ENCODE measurements around the gene GLYATL3. TPM values are rescaled to one million over a fixed set of nuclear protein-coding genes. Genes with fewer than 3 reads are reported as not detected.

The GLYATL3 gene
- total RNA-seq, 4 donors from 2014 or later = not detected

DNA sequence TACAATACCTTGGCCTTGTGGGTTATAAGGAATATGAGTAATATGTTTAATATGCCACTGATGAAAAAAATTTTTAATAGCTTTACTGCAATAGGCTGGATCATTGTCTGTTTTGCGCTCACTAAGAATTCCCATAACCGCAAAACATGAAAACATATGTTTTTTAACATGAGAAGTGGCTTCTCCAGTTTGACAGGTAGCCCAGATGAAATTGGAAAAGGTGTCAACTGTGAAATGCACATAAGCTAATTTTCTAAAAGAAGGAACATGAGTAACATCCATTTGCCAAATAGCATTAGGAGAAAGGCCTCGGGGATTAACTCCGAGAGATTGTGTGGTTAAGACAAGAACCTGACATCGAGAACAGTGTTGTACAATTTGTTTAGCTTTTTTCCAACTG is 4.9 kb downstream of the GLYATL3 start:
- no peak for ATAC-seq
- WGBS, 2 donors (ENCODE audit: low coverage in 1 of 2) = 82 to 89% methylated on average over 3 to 5 of the region's 5 CpGs

DNA sequence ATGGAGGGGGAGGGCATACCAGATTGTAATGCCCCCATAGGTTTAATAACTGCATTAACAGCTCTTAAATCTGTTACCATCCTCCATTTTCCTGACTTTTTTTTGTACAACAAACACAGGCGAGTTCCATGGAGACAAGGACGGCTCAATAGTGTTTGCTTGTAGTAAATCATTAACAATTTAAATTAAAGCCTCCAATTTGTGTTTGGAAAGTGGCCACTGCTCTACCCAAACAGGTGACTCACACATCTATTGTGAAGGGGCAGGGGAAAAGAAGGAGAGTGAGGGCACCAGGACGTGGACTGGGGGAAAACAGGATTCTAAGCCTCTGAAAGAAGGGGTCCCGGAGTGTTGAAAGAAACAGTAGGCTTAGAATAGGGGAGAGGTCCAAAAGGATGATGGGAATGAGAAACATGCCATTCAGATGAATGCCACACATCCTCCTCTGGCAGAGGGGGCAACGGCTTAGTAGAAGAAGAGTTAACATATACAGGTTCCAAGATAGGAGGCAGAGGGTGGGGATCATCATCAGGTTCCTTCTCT is 6.9 kb downstream of the GLYATL3 start:
- Histone ChIP-seq H3K27me3 (peaks cover 4% of the 10 kb centered on the region), H3K27ac (no peak overlapping the region), H3K4me3 (no peak overlapping the region), H3K4me1 (no peaks in the 10 kb centered on the region), H3K36me3 (no peaks in the 10 kb centered on the region), H3K9me3 (no peaks in the 10 kb centered on the region)
- 75 to 88% methylated on average over 5 of the region's 5 CpGs for WGBS, 2 donors (ENCODE audit: low coverage in 1 of 2)
- no peak for TF ChIP-seq EP300 (IDR thresholded peaks at IDR 0.05)
- TF ChIP-seq, protein P1, sequence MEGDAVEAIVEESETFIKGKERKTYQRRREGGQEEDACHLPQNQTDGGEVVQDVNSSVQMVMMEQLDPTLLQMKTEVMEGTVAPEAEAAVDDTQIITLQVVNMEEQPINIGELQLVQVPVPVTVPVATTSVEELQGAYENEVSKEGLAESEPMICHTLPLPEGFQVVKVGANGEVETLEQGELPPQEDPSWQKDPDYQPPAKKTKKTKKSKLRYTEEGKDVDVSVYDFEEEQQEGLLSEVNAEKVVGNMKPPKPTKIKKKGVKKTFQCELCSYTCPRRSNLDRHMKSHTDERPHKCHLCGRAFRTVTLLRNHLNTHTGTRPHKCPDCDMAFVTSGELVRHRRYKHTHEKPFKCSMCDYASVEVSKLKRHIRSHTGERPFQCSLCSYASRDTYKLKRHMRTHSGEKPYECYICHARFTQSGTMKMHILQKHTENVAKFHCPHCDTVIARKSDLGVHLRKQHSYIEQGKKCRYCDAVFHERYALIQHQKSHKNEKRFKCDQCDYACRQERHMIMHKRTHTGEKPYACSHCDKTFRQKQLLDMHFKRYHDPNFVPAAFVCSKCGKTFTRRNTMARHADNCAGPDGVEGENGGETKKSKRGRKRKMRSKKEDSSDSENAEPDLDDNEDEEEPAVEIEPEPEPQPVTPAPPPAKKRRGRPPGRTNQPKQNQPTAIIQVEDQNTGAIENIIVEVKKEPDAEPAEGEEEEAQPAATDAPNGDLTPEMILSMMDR (IDR thresholded peaks at IDR 0.05) = no peak
- no peak for ATAC-seq

More for the DNA sequence above, 4.9 kb downstream of the GLYATL3 start:
- Histone ChIP-seq H3K4me1 (no peaks in the 10 kb centered on the region), H3K27ac (no peak overlapping the region), H3K9me3 (no peaks in the 10 kb centered on the region), H3K4me3 (no peak overlapping the region), H3K36me3 (no peaks in the 10 kb centered on the region), H3K27me3 (peaks cover 4% of the 10 kb centered on the region)
- no peak for TF ChIP-seq POLR2AphosphoS5 (IDR thresholded peaks at IDR 0.05)
- TF ChIP-seq, protein P1 (IDR thresholded peaks at IDR 0.05) = no peak
- no peak for TF ChIP-seq POLR2A (IDR thresholded peaks at IDR 0.05)
- no peak for TF ChIP-seq EP300 (IDR thresholded peaks at IDR 0.05)

DNA sequence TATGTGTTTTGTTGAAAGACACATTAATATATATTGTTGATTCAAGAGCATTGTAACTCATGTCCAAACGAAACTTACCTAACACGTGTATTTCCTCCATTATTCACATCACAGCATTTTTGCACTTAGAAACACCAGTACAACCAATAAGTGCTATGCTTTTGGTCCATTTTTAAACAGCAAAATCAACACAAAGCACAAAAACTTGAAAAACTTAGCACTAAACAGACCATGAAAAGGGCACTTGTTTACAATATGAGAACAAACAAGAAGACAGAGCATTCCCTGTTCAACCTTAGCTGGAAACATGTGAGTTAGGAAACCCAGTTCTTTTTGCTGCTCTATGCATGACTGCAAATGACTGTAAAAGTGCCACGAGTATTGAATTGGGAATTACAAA is 9.6 kb downstream of the GLYATL3 start:
- 74 to 82% methylated on average over 3 of the region's 3 CpGs for WGBS, 2 donors (ENCODE audit: low coverage in 1 of 2)
- no peaks in the 10 kb centered on the region for H3K4me1 ChIP-seq
- no peak for ATAC-seq
- H3K9me3 ChIP-seq = no peaks in the 10 kb centered on the region
- H3K27me3 ChIP-seq = peaks cover 5% of the 10 kb centered on the region
- TF ChIP-seq POLR2A (IDR thresholded peaks at IDR 0.05) (no peak), EP300 (IDR thresholded peaks at IDR 0.05) (no peak), POLR2AphosphoS5 (IDR thresholded peaks at IDR 0.05) (no peak)
- TF ChIP-seq, protein P1 (IDR thresholded peaks at IDR 0.05) = no peak
- H3K27ac ChIP-seq = no peak overlapping the region
- no peak overlapping the region for H3K4me3 ChIP-seq
- H3K36me3 ChIP-seq = no peaks in the 10 kb centered on the region

DNA sequence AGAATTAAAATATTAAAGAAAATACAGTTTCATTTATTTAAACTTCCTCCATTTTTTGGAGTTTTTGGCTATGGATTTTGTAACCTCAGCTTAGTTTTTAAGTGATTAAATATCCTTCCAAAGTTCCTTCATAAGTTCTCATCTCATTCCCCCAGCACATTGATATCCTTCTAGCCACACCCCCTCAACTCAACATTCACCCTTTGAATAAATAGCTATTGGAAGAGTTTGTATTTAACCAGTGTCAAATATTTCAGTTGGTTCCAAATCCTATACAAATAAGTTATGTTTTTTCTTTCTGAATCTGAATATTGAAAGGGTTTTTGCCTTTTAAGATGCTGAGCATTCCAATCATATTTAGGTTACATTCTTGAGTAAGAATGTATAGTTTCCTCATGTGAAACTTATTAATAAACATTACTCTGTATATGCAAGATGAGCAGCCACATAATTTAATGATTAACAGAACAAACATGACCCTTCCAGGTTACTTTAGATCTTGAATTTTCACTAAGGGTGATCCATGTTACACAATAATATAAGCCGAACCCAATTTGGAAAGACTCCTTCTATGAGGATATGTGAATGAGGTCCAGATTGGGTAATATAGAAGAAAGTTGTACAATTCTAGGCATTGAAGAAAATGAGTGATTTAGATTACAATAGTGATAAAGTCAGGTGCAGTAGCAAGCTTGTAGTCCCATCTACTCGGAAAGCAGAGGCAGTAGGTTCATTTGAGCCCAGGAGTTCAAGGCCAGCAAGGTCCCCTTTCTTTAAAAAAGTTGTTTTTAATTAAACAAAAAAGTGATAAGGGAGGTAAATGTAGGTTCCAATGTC is 13.6 kb downstream of the GLYATL3 start:
- Histone ChIP-seq H3K4me3 (no peak overlapping the region), H3K36me3 (no peaks in the 10 kb centered on the region), H3K27ac (no peak overlapping the region), H3K4me1 (no peaks in the 10 kb centered on the region), H3K9me3 (no peaks in the 10 kb centered on the region), H3K27me3 (peaks cover 12% of the 10 kb centered on the region)
- WGBS, 2 donors (ENCODE audit: low coverage in 1 of 2) = 66 to 90% methylated on average over 2 of the region's 2 CpGs
- TF ChIP-seq EP300 (IDR thresholded peaks at IDR 0.05) = no peak
- TF ChIP-seq, protein P1 (IDR thresholded peaks at IDR 0.05) = no peak
- no peak for TF ChIP-seq POLR2A (IDR thresholded peaks at IDR 0.05)
- TF ChIP-seq POLR2AphosphoS5 (IDR thresholded peaks at IDR 0.05) = no peak
- no peak for ATAC-seq
